ENCODE data around the gene IER2.
A peak's percentile ranks its signal among the peaks of the same experiment; 100 is the strongest.

Gene IER2

GRCh38 chr19:13118424-13119193 is 31.6 kb upstream of the IER2 start:
- peak overlapping the region; percentile 83 for H3K4me3 ChIP-seq (ENCODE audit: low read depth, low read length)

GRCh38 chr19:13119627-13120026 is 30.6 kb upstream of the IER2 start:
- peak overlapping the region; percentile 83 for H3K4me3 ChIP-seq (ENCODE audit: low read depth, low read length)

GRCh38 chr19:13120031-13120430 is 30.2 kb upstream of the IER2 start:
- H3K4me3 ChIP-seq (ENCODE audit: low read depth, low read length), result no peak overlapping the region

- H3K4me3 ChIP-seq (ENCODE audit: low read depth, low read length), result no peak overlapping the region
These were observed 29.4 kb upstream of the IER2 start for GRCh38 chr19:13120817-13121216.

- no peak overlapping the region for H3K4me3 ChIP-seq (ENCODE audit: low read depth, low read length)
These were observed 28.5 kb upstream of the IER2 start for GRCh38 chr19:13121551-13122274.

GRCh38 chr19:13122275-13122878 is 27.8 kb upstream of the IER2 start:
- no peak overlapping the region for H3K4me3 ChIP-seq (ENCODE audit: low read depth, low read length)

- no peak overlapping the region for H3K4me3 ChIP-seq (ENCODE audit: low read depth, low read length)
These were observed 26.9 kb upstream of the IER2 start for GRCh38 chr19:13122980-13123957.

GRCh38 chr19:13127051-13127450 is 23.2 kb upstream of the IER2 start:
- H3K4me3 ChIP-seq (ENCODE audit: low read depth, low read length), result no peak overlapping the region

- no peak overlapping the region for H3K4me3 ChIP-seq (ENCODE audit: low read depth, low read length)
These were observed 22.2 kb upstream of the IER2 start for GRCh38 chr19:13127811-13128575.

- H3K4me3 ChIP-seq (ENCODE audit: low read depth, low read length), result no peak overlapping the region
These were observed 21.6 kb upstream of the IER2 start for GRCh38 chr19:13128583-13128982.

GRCh38 chr19:13129384-13129783 is 20.8 kb upstream of the IER2 start:
- H3K4me3 ChIP-seq (ENCODE audit: low read depth, low read length), result no peak overlapping the region

GRCh38 chr19:13130886-13131490 is 19.2 kb upstream of the IER2 start:
- H3K4me3 ChIP-seq (ENCODE audit: low read depth, low read length), result no peak overlapping the region

GRCh38 chr19:13132471-13133180 is 17.6 kb upstream of the IER2 start:
- no peak overlapping the region for H3K4me3 ChIP-seq (ENCODE audit: low read depth, low read length)

GRCh38 chr19:13133241-13133870 is 16.9 kb upstream of the IER2 start:
- H3K4me3 ChIP-seq (ENCODE audit: low read depth, low read length), result no peak overlapping the region

GRCh38 chr19:13134626-13135025 is 15.6 kb upstream of the IER2 start:
- H3K4me3 ChIP-seq (ENCODE audit: low read depth, low read length), result no peak overlapping the region

GRCh38 chr19:13135068-13136062 is 14.8 kb upstream of the IER2 start:
- no peak overlapping the region for H3K4me3 ChIP-seq (ENCODE audit: low read depth, low read length)

- H3K4me3 ChIP-seq (ENCODE audit: low read depth, low read length), result no peak overlapping the region
These were observed 12.9 kb upstream of the IER2 start for GRCh38 chr19:13137290-13137794.

Data from iPS-11a (cell line).